Bone marrow (tissue), 2 donors: ENCODE data around the gene SMYD2.
A peak's percentile ranks its signal among the peaks of the same experiment; 100 is the strongest.

Experiments used
- DNase-seq, 2 donors: peaks; one replicate each; lab custom pipeline; 2025; lab: John Stamatoyannopoulos, UW

The SMYD2 gene

GRCh38 chr1:214329470-214330220, 48.7 kb downstream of the SMYD2 start:
- no peak for DNase-seq

DNA sequence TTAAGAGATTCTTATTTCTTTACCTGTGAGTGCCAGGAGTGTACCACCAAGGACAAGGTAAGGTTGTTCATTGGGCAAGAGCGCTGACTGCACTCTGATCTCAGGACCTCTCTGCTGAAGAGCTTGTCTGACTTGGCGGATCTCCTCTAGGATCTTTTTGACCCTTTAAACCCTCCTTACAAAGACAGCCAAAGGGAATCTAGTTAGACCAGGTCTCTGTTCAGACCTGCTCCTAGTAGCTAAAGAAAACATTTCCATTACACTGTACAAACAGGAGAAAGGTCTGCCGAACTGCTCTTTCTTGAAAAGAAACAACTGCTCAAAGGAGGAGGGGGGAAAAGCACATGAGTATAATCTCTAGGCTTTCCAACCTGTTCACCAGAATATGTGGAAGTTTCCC, 49.3 kb downstream of the SMYD2 start:
- DNase-seq, result no peak

- no peak for DNase-seq
Observed at GRCh38 chr1:214330715-214331114, 49.8 kb downstream of the SMYD2 start.

DNA sequence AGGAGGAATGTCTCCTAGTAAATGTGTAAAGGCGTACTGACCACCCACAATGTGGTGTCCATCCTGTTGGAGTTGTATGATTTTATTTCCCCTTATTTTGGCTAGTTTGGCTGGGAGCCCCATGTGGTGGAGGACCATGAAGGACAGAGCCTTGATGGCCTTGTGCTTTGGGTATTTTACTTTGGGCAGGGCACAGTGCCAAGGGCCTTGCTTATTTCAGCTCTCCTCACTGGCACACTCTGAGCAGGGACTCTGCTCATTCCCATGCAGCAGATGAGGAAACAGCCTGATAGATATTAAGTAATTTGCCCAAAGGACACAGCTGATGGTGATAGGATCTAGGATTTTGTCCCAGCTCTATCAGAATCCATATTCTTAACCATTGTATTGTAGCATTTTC, 50.2 kb downstream of the SMYD2 start:
- DNase-seq, result no peak

GRCh38 chr1:214331827-214332423, 51.0 kb downstream of the SMYD2 start:
- peak in 1 of 2 donors; percentile 2 for DNase-seq

- DNase-seq, result no peak
Observed at GRCh38 chr1:214332946-214333798, 52.2 kb downstream of the SMYD2 start.

DNA sequence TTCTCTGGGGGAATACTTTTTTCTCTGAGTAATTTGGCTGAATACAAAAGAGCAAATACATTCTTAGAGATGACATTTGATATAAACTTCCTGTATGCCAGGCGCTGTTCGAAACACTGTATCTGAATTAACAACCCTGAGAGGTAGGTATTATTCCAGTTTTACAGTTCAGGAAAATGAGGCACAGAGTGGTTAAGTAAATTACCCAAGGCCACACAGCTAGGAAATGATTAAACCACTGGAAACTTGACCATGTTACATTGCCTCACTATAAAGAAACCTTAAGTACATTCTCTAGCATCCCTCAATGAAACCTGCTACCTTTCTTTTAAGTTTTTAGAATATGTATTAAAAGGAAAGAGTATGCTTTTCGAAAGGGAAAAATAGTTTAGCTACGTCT, 54.6 kb downstream of the SMYD2 start:
- no peak for DNase-seq

- DNase-seq, result no peak
Observed at GRCh38 chr1:214337015-214337414, 56.1 kb downstream of the SMYD2 start.

- DNase-seq, result no peak
Observed at GRCh38 chr1:214337511-214337910, 56.6 kb downstream of the SMYD2 start.

DNA sequence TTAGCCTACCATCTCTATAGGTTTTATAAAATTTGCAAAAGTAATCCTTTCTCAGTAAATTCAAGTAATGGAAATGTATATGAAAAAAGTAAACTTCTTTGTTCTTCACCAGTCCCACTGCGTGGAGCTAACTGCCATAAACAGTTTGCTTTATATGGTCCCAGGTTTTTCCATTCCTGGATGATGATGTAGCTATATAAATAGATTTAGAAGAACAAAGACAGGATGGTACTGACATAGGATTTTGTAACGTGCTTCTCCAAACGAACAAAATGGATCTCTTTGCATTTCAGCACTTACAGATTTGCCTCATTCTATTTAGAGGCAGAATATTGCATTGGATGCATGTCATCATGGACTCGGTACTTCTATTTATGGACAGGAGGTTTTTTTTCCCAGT, 57.3 kb downstream of the SMYD2 start:
- DNase-seq, result no peak

DNA sequence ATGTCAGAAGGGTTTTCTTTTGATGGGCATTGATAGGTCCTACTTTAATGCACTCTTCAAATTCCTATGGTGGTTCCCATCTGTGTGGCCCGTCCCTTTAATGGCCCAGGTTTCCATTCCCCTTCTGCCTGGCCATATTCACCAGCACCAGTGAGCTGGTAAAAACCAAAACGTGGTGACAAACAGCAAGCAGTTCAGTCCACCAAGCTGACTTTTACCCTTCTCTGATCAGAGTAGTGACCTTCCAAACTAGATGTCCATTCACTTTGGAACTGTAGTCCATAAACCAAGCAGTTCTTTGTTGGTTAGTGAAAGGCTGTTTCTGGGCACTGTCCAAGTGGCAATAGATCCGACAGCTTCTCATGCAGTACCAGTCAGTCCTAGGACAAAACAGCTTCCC, 60.5 kb downstream of the SMYD2 start:
- no peak for DNase-seq

DNA sequence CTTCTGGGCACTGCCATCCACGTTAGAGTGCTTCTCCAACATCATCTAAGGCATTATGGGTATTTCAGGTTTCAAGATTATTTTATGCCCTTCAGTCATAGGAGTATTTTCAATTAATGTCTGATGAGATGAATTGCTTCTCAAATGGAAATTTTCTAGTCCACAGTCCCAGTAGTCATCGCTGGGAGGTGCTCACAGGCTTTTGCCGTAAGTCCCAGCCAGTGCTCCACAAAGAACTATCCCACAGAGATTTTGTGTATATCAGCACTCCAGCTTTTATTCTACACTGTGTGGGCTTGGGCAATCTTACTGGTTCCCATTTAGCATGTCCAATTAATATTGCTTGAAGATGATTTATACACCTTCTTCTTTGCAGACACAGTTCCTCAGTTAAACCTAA, 61.0 kb downstream of the SMYD2 start:
- DNase-seq, result no peak

GRCh38 chr1:214342525-214342924, 61.6 kb downstream of the SMYD2 start:
- DNase-seq, result no peak

DNA sequence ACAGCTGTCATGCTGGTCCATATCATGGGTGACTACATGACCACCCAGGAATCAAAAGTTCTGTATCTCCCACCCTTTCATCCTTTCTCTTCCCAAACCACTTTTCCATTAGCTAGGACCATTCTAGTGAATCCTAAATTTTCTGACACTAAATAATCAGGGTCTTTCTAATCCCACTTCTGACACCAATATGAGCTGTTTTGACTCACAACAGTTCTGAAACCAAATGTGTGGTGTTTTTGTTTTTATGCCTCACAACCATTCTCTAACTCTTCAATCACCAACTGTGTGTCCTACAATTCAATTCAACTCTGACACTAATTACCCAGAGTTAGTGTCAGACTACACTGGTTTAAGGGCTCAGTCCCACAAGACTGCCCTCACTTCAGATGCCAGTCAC, 63.9 kb downstream of the SMYD2 start:
- no peak for DNase-seq

- DNase-seq, result no peak
Observed at GRCh38 chr1:214349008-214349407, 68.0 kb downstream of the SMYD2 start.

DNA sequence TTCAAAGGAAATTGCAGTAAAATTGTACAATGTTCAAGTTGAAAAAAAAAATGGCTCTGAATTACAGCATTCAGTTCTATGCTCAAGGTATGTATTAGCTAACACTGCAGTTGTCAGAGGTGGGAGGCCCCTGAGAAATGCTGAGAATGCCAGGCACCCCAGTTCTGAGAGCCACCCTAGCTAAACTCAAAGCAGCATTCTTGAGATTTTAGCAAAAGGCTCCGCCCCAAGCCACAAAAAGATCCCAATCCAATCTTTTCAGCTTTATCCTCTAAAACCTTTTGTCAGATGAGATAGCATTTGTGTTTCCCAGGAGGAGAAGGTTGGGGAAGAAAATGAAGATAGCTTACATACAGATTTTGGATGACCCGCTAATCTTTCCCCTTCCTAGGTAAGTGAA, 68.8 kb downstream of the SMYD2 start:
- DNase-seq, result no peak

DNA sequence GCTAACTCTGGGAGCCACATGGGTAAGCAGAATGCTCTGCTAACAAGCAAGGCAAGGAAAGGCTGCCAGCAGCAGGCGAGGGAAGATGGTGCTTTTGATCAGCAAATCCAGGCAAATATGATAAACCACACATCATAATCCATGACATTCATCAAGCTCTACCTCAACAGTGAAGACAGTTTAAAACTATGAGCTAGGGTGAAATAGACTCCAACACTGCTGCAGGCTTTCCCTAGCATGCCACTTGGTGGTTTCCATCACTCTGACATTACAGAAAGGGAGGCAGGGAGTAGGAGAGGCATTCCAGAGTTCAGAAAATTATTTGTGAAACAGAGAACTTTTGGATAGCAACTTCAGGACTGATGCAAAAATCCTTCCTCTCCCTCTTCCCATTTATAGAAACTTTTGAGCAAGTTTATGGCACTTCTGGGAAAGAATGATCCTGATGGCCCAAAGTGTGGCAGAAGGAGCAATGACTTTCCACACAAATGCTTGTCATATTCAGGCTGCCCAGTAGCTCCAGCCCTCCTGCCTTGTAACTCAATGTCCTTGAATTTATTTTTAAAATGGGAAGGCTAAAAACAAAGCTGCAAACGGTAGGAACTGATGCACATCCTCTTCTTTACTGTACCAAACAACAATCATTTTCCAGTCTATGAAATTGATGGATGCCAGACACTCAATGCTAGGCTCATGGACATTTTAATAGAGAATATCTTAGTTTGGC, 70.8 kb downstream of the SMYD2 start:
- DNase-seq, result no peak

GRCh38 chr1:214352838-214353237, 71.9 kb downstream of the SMYD2 start:
- no peak for DNase-seq

DNA sequence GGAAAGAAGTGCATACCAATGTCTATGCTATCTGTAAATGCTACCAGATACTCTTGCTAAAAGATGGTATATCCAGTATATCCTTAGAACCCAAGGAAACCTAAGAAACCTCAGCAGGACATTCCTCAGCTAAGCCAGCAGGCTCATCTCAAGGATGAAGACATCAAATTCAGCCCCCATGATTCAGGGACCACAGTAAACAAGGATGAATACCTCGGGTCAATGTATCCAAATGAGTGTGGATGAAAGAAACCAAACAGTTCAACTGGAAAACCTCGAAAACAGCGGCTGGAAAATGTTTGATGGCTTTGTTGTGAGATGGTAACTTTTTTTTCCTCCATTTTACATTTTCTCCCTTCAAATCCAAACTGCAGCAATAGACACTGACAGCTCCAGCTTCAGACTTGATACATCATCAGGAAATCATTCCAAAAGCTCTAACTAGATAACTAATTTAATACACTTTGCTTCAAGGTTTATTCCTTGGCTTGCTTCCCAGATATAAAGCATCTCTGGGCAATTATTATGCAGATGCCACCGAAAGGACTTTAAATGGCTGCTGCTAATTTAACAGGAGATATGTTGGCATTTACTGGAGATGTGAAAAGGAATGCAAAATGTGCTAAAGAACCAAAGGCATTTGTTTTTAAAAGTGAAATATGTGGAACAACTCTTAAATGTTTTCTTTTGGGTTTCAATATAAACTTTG, 73.6 kb downstream of the SMYD2 start:
- no peak for DNase-seq

DNA sequence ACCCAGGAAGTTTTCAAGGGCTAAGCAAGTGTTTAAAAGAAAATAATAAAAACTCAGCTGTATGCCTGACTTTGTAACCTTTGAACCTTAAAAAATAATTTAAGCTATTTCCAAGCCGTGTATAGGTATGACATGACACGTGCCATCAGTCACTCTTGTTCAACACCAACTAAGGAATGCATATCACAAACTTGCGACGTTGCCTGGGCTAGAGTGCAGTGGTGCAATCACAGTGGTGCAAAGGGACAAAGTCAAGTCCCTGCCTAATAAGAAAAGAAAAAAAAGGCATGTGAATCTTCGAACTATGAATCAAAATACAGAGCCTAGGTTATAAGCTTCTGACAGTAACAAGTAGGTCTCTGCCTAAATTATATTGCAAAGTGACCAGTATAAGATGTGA, 79.2 kb downstream of the SMYD2 start:
- DNase-seq, result no peak

DNA sequence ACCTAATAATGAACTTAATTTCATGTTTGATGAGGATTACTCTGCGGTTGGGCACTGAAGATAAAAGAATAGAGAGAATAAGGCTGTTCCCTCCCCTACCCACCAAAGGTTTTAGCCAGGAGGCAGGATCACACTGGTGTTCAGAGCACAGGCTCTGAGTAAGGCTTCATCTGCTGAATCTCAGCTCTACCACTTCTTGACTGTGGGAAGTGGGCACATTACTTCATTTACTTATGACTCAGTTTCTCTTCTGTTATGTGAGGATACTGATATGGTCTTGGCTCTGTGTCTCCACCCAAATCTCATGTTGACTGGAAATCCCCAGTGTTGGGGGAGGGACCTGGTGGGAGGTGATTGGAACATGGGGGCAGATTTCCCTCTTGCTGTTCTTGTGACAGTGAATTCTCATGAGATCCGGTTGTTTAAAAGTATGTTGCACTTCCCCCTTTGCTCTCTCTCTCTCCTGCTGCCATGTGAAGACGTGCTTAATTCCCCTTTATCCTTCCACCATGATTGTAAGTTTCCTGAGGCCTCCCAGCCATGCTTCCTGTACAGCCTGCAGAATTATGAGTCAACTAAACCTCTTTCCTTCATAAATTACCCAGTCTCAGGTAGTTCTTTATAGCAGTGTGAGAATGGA, 79.7 kb downstream of the SMYD2 start:
- no peak for DNase-seq
